Stimulated activated CD4-positive, alpha-beta T cell treated with anti-CD3 and anti-CD28 coated beads, Interleukin-2, amount 100 ng/mL, for 24 hours (primary cell): ENCODE measurements around the gene TAC3.
"Not testable (repeated sequence)": the region's sequence is repeated elsewhere in the genome, so short reads cannot be mapped to it uniquely, and the experiment has no call there.

Source experiments
- DNase-seq, 2 donors: peaks; one replicate each; pipeline ENCODE4 v3.0.0-alpha.2; 2020

TAC3 gene

GRCh38 chr12:57016348-57016747, at the start of gene TAC3:
Gene TAC3 (minus strand): TSS chr12:57016529. CDS start chr12:57015797, 732 bp downstream.
- DNase-seq = no peak

GRCh38 chr12:57063991-57064685, 47.8 kb upstream of the TAC3 start:
- peak; percentile 28 to 64 for DNase-seq

DNA sequence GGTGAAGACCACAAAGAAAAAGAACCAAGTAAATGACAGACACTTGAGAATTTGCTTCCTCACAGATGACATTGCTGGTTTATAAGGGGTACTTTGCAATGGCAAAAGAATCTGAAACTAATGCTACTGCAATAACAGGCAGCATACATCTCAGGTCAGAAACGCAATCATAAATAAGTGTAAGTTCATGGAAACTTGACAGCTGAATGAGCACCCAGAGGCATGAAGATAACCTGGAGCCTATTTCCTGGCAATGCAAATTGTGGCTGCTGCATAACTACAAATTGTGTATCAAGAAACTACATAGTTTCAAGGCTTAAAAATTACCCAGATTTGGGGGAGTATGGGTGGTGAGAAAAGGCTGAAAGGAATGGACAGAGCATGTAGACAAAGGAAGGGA, 42.1 kb upstream of the TAC3 start:
- DNase-seq = no peak

DNA sequence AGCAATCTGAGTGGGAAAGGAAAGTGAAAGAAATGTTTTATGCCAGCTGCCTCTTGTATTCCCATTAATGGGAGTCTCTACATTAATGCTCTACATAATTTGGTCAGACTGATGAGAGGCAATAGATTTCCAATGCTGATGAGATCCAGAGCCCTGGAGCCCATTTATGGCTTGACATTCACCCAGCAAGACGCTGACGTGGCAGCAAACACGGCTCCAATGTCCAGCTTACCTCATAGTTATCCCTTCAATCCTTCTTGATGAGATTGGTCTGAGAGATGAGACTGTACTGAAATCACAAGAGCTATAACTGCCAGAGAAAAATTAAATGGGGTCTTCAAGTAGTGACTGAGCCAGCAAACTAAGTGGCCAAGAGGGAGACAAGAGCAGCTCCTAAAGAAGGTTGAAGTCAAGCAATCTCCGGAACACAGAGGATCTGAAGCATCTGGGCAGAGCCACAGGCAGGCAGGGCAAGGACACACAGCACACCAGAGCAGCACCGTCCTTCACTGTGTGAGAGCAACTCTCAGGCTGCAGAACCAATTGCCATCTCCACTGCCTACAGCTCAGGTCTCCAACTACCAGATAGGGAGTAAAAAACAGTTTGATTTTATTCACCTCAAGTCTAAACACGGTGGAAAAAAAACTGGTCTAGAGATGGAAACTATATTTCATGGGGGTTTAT, 40.9 kb upstream of the TAC3 start:
- no peak for DNase-seq

DNA sequence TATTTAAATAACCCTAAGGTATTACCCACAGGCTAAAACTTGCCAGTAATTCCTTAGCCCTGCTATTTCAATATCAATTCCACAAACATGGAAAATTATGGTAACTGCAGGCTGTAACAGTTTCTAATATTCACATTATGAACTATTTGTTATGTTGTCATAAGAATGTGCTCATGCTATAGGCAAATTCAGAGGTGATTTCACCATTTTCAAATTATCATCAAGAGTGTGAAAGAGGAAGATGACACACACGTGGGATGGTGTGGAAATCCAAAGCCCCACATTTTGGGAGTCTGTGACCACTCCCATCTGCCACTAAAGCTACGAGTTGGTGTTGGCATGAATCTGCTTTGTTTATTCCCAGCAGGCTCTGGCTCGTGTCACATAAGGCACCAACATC, 39.5 kb upstream of the TAC3 start:
- DNase-seq = no peak

GRCh38 chr12:57053901-57054300, 37.6 kb upstream of the TAC3 start:
- DNase-seq = not testable (repeated sequence)

DNA sequence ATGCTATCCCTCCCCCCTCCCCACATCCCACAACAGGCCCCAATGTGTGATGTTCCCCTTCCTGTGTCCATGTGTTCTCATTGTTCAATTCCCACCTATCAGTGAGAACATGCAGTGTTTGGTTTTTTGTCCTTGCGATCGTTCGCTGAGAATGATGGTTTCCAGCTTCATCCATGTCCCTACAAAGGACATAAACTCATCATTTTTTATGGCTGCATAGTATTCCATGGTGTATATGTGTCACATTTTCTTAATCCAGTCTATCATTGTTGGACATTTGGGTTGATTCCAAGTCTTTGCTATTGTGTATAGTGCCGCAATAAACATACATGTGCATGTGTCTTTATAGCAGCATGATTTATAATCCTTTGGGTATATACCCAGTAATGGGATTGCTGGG, 36.8 kb upstream of the TAC3 start:
- not testable (repeated sequence) for DNase-seq

- no peak for DNase-seq
Measured at GRCh38 chr12:57051011-57051410, 34.7 kb upstream of the TAC3 start.

- DNase-seq = no peak
Measured at GRCh38 chr12:57049890-57050289, 33.6 kb upstream of the TAC3 start, which contains the start of gene MYO1A. Gene MYO1A (minus strand): TSS chr12:57050129. CDS start chr12:57048323, 1,806 bp downstream.

GRCh38 chr12:57049119-57049446, 32.8 kb upstream of the TAC3 start:
- no peak for DNase-seq

DNA sequence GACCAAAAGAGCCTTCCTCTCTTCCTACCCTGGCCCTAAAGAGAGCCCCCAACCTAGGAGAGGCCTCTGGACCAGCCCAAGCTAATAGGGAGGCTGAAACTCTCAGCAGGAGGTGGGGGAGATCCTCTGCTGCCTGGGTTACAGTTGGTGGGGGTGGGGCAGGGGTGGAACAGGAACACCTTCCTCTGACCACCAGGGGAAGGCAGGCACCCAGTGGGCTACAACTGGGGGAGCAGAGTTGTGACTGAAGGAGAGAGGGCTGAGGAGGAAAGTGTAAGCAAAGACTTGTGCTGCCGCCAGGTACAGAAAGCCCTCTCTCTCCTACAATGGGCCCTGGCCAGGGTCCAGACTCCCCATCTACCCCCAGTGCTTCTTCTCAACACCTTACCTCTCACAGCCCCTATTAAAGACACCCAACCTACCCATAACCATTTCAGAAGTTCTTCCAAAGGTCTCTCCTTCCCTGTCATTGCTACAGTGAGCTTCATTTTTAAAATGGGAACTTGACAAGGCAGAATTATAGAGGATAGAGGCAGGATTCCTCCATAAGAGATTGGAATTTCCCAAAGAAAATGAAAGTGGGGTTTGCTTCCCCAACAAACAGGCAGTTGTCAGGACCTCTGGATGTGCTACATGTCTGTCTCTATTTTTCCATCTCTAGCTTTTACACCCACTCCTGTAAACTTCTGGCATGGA, 32.2 kb upstream of the TAC3 start:
- no peak for DNase-seq

DNA sequence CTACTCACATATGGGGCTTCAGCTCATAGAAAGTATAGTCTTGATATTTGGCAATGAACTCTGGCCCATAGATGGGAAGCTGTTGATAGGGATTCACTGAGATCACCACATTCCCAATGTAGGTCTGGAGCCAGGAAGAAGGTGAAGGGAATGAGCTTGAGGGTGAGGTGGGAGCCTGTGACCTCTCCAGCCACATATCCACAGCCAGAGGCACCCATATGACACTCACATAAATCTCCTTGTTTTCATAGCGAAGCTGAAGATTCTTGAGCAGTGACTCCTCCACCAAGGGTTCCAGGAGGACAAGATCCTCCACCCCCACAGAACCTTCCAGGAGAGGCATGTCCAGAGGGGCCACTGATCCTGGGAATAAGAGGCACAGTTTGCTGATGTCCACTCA, 31.7 kb upstream of the TAC3 start:
- no peak for DNase-seq

DNA sequence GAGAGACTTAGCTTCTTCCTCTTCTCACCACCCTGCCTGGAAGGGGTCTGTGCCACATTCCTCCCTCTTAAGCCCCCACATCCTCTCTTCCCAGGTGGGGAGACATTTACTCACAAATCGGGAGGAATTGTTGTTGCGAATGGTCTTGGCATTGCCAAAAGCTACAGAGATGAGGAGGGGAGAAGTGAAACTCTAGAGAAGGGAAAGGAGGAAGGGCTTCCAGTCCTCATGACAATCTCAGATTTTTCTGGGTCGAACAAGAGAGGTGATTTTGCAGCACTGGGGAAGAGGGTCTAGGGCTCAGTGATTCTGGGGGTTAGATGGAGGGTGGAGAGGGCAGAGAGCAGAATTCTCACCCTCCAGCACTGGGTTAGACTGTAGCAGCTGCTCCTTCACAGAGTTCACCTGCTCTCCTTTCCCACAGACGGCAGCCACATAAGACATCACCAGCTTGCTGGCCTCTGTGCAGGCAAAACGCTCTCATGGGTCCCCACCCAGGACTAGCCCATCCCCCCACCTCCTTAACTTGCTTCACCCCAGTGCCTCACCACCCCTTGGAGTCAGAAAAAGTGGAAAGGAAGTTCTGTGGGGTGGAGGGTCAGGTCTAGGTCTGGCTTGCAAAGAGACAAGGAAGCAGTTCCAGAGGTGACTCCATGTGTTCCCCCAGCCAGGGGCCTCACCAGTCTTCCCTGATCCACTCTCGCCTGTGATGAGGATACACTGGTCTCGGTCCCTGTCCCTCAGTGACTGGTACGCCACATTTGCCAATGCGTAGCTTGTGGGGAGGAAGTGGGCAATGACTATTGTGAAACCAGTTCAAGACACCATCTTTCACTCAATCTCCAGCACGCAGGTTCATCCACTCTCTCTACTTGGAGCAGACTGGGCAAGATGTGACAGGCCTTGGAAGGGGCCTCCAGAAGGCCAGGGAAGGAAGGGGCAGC, 30.9 kb upstream of the TAC3 start:
- DNase-seq = peak; percentile 49 to 50

- no peak for DNase-seq
Measured at GRCh38 chr12:57046086-57046791, 29.9 kb upstream of the TAC3 start.

DNA sequence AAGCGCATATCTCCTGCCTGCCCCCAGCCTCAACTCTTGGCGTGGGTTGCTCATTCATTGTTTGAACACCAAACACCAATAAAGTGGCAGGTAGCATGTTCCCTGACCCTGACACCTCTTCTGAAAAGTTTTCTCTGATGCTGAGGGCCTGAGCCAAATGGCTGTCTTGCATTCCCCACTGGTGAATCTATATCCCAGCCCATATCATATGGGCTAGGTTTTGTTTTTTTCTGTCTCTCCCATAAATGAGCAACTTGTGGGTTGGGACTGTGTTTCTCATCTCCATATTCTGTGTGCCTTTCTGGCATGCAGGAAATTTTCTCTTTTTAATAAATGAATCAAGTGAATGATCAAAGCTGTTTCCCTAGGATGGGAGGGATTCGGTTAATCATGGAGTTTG, 28.6 kb upstream of the TAC3 start:
- no peak for DNase-seq

DNA sequence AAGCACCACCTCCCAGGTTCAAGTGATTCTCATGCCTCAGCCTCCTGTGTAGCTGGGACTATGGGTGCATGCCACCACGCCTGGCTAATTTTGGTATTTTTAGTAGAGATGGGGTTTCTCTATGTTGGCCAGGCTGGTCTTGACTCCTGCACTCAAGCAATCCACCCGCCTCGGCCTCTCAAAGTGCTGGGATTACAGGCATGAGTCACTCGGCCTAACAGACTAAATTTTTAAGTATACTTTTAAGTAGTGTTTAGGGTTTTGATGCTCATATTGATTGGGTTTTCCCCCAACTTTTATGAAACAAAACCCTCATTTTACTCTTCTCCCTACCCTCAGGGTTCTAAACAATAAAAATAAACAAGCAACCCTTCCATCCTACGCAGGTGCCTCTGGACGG, 28.1 kb upstream of the TAC3 start:
- no peak for DNase-seq

- no peak for DNase-seq
Measured at GRCh38 chr12:57042695-57043094, 26.4 kb upstream of the TAC3 start.

- no peak for DNase-seq
Measured at GRCh38 chr12:57040750-57041149, 24.4 kb upstream of the TAC3 start.

DNA sequence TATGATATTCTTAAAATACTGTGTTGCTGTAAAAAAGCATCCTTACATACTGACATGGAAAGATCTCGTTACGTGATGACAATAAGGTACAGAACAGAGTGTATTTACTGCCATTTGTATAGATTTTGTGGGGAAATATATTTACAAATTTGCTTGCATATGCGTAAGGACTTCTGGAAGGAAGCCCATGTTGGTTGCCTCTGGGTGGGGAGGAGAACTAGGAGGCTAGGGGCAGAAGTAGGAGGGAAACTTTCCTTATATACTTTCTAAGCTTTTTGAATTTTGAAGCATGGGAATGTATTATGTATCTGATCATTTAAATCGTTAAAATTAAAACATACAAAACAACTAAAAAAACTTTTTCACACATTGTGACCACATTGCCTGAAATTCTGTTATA, 23.9 kb upstream of the TAC3 start:
- no peak for DNase-seq

DNA sequence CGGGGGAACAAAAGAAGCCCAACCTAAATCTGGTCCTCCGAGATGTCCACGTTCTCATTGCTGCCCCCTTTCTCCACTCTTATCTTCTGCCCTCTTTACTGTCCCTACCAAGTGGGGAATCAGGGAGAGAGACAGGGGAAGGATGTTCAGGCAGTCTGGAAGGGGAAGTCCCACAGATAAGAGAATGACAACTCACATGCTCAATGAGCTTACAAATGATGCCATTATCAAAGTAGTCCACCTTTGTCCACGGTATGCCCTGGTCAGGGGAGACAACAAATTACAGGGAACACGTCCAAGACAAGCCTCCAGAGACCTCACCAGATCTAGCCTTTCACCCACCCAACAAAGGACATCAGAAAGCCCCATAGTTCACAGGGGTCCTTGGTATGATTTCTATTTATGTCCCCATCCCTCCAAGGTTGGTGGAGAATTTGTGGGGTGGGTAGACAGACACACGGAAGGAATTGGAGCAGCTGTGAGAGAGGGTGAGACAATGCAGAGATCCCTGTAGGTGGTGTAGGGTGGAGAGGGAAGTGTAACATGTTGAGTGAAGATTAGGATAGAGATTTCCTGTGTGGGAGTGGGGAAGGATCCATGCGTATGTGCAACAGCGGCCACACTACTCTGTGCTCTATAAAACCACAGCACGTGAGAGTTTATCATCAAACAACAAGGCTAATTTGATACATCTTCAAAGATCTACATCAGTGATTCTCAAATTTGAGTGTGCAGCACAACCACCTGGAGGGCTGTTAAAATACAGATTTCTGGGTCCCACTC, 22.9 kb upstream of the TAC3 start:
- DNase-seq = no peak

DNA sequence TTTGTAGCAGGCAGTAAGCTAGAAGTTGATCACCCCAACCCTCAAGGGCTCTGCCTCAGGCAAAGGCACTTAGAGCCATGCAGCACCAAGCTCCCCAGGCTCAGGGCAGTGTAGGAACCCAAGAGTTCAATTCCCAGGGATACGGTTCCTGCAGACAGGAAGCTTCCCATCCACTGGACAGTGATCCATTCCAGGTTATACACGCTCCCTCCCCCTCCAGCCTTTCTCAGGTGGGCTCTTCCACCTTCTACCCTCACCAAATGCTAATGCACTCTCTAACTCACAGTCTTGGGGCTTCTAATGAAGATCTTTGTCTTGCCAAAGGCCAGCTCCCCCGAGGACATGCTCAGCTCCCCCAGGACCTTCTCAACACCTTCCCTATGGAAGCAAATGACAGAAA, 20.9 kb upstream of the TAC3 start:
- no peak for DNase-seq

GRCh38 chr12:57033431-57033830, 17.1 kb upstream of the TAC3 start:
- no peak for DNase-seq
